MCF 10A (cell line): Measurements from ENCODE around the gene GRM7. TPM values are rescaled to one million over a fixed set of nuclear protein-coding genes. Genes with fewer than 3 reads are reported as not detected.

ENCODE experiments used
- BruUV-seq: library from RNA; stranded (reverse); fragments of 400-500 nt; replicated peaks from 2 replicates; lab custom pipeline; 2021; lab: Mats Ljungman, UMichigan
- CTCF ChIA-PET: fragments of 300-600 bp; sonication (Branson Sonifier 250); formaldehyde crosslinking; extraction: SDS; loops from one replicate; lab custom pipeline; 2021; ENCODE audit warnings: antibody characterized with exemption, inconsistent platforms; lab: Yijun Ruan, JAX
- POLR2A ChIA-PET: fragments of 300-600, 350-650 bp; sonication (Branson Sonifier 250); formaldehyde crosslinking; extraction: SDS; loops from one replicate; lab custom pipeline; 2020; ENCODE audit warnings: antibody characterized with exemption, inconsistent platforms; lab: Yijun Ruan, JAX
- DNase-seq: peaks from one replicate; pipeline ENCODE4 v3.0.0-alpha.2; 2018; ENCODE audit not compliant: unreplicated experiment
- H3K27ac Mint-ChIP-seq: one replicate; pipeline ENCODE4 v1.8.0; 2022; ENCODE audit warnings: mild to moderate bottlenecking, low read depth, mixed read lengths; ENCODE audit not compliant: unreplicated experiment
- H3K27me3 Mint-ChIP-seq: one replicate; pipeline ENCODE4 v1.8.0; 2022; ENCODE audit warnings: mixed read lengths; ENCODE audit not compliant: insufficient read depth, unreplicated experiment
- H3K36me3 Mint-ChIP-seq: one replicate; pipeline ENCODE4 v1.8.0; 2022; ENCODE audit warnings: mild to moderate bottlenecking, moderate library complexity, mixed read lengths; ENCODE audit not compliant: insufficient read depth, unreplicated experiment
- H3K4me1 Mint-ChIP-seq: one replicate; pipeline ENCODE4 v1.8.0; 2022; ENCODE audit warnings: mixed read lengths; ENCODE audit not compliant: insufficient read depth, unreplicated experiment
- H3K4me3 Mint-ChIP-seq: one replicate; pipeline ENCODE4 v1.8.0; 2022; ENCODE audit warnings: mild to moderate bottlenecking, moderate library complexity, mixed read lengths; ENCODE audit not compliant: unreplicated experiment
- H3K9me3 Mint-ChIP-seq: one replicate; pipeline ENCODE4 v1.8.0; 2022; ENCODE audit warnings: mixed read lengths; ENCODE audit not compliant: unreplicated experiment
- intact Hi-C: fragments of 100-400 bp; cut with micrococcal nuclease; formaldehyde crosslinking; loops from 2 replicates; pipeline ENCODE4 v1.14.1; 2022
- total RNA-seq: library from RNA; stranded (reverse); gene quantifications from 2 replicates; pipeline ENCODE4 v1.2.3, GENCODE V29; 2022
- TF ChIP-seq, protein P1 (sequence below): fragments of 200-600 bp; IDR thresholded peaks from one replicate; pipeline ENCODE4 v1.8.0; 2022; ENCODE audit warnings: antibody characterized with exemption, mild to moderate bottlenecking; ENCODE audit not compliant: unreplicated experiment

The GRM7 gene
- total RNA-seq, 1 experiment from 2014 or later = not detected

DNA sequence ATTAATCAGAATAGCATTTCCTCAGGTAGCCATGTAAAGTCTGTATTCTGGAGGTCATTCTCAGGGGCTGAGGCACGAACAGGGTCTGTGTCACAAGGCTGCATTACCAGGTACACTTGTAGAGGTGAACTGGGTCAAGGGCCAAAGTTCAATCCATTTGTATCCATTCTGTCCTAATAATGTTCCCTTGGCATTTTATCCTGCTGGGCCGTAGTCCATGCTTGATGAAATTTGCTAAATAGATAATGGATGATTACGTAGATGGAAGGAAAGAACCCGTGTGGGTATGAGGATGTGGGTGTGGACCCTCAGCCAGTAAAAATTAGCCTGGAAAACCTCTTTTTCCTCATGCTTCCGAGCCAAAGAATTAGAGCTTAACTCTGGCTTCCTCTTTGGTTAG lies 785.9 kb downstream of the GRM7 start:
- ChIA-PET CTCF (no interaction called here), POLR2A (no interaction called here)
- Mint-ChIP-seq H3K27me3 (no peaks in the 10 kb centered on the region), H3K4me3 (no peak overlapping the region), H3K27ac (no peak overlapping the region), H3K4me1 (no peaks in the 10 kb centered on the region), H3K9me3 (no peaks in the 10 kb centered on the region), H3K36me3 (no peaks in the 10 kb centered on the region)
- no peak for DNase-seq
- intact Hi-C loops = no loop called here
- no TSS peak for BruUV-seq
- TF ChIP-seq, protein P1, sequence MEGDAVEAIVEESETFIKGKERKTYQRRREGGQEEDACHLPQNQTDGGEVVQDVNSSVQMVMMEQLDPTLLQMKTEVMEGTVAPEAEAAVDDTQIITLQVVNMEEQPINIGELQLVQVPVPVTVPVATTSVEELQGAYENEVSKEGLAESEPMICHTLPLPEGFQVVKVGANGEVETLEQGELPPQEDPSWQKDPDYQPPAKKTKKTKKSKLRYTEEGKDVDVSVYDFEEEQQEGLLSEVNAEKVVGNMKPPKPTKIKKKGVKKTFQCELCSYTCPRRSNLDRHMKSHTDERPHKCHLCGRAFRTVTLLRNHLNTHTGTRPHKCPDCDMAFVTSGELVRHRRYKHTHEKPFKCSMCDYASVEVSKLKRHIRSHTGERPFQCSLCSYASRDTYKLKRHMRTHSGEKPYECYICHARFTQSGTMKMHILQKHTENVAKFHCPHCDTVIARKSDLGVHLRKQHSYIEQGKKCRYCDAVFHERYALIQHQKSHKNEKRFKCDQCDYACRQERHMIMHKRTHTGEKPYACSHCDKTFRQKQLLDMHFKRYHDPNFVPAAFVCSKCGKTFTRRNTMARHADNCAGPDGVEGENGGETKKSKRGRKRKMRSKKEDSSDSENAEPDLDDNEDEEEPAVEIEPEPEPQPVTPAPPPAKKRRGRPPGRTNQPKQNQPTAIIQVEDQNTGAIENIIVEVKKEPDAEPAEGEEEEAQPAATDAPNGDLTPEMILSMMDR = no peak

DNA sequence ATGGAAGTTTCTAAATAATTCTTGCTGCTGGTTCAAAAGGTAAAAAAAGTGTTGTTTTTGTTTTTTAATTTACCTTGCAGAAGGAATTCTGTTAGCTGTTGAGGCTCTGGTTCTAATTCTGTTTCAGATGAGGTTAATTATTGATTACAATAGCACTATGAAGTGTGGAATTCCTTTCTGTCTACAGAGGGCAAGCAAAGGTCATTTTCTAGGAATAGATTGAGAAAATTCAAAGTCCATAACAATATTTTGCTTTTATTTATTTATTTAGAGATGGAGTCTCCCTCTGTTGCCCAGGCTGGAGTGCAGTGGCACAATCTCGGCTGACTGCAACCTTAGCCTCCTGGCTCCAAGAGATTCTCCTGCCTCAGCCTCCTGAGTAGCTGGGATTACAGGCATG lies 789.6 kb downstream of the GRM7 start:
- H3K27me3 Mint-ChIP-seq = no peaks in the 10 kb centered on the region
- H3K27ac Mint-ChIP-seq = no peak overlapping the region
- no TSS peak for BruUV-seq

DNA sequence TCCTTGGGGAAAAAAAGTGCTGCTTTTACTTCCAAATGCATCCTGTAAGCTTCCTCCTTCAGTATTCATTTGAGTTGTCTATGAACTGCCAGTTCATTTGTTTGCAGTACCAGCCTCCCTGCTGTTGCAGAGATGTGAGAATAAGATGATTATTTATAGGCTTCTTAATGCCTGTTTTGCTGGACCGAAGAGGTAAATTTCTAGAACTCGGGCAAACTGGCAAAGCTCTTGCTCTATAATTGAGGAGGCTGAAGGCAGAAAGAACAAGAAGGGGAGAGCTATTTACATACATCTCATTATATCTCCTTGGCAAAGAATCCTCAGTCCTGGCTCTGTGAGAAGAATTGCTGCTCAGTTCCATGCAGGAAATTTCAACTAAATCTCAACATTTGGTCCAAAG lies 790.4 kb downstream of the GRM7 start:
- intact Hi-C loops = no loop called here
- TF ChIP-seq, protein P1 = no peak
- H3K9me3 Mint-ChIP-seq = no peaks in the 10 kb centered on the region

More for the DNA sequence above, 789.6 kb downstream of the GRM7 start:
- intact Hi-C loops = no loop called here
- Mint-ChIP-seq H3K36me3 (no peaks in the 10 kb centered on the region), H3K4me1 (no peaks in the 10 kb centered on the region), H3K9me3 (no peaks in the 10 kb centered on the region), H3K4me3 (no peak overlapping the region)
- ChIA-PET POLR2A (no interaction called here), CTCF (no interaction called here)
- TF ChIP-seq, protein P1 = no peak
- no peak for DNase-seq

DNA sequence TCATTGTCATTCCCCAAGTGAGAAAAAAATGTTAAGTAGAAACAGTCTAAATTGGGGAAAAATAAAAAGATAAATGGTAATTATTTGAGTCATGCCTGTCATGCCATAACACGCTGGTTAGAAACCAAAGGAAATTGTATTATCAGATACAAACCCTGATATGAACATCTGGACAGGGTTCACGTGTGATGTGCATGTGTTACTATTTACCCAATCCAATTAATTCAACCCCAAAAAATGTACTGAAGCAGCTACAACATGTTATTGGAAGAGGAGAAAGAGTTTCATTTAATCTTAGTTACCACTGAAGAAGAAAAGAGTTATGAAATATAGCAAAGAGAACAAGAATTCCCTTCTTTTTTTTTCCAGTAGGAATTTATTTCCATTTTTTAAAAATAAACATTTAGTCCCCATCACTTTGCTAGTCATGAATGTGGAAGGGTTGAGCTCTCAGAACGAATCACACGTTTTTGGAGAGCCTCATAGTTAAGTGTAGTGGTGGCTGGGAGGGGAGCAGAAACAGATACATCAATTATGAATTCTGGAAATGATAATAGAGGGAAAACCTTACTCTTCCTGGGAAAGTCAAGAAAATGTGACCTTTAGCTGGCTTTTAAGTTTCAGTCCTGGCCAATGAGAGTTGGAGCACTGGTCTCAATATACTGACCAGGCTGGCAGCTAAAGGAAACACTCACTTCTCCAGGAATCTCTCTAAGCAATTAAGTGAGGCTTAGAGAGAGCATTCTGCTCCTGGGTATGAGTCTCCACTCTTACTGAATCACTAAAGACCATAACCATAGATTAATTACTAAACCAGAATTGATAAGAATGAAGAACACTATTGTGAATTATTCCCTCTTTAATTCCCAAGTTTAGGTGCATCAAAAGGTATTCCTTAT lies 796.5 kb downstream of the GRM7 start:
- no peak for DNase-seq

More for the DNA sequence above, 790.4 kb downstream of the GRM7 start:
- ChIA-PET CTCF (no interaction called here), POLR2A (no interaction called here)
- Mint-ChIP-seq H3K27me3 (no peaks in the 10 kb centered on the region), H3K4me3 (no peak overlapping the region), H3K27ac (no peak overlapping the region), H3K4me1 (no peaks in the 10 kb centered on the region), H3K36me3 (no peaks in the 10 kb centered on the region)
- no peak for DNase-seq
- no TSS peak for BruUV-seq

More for the DNA sequence above, 796.5 kb downstream of the GRM7 start:
- Mint-ChIP-seq H3K36me3 (no peaks in the 10 kb centered on the region), H3K4me1 (peaks cover 12% of the 10 kb centered on the region), H3K27ac (no peak overlapping the region), H3K4me3 (no peak overlapping the region), H3K9me3 (no peaks in the 10 kb centered on the region), H3K27me3 (no peaks in the 10 kb centered on the region)
- ChIA-PET CTCF (interaction anchor here (0.7 kb wide), 1 partner anchor 216 kb away, joined by 3 read pairs; no protein-coding TSS in a partner anchor), POLR2A (no interaction called here)
- TF ChIP-seq, protein P1 = no peak
- intact Hi-C loops = no loop called here
- no TSS peak for BruUV-seq
